H9 (cell line): ENCODE measurements around the gene MED28. TPM values are rescaled to one million over a fixed set of nuclear protein-coding genes. Genes with fewer than 3 reads are reported as not detected.
A peak's percentile ranks its signal among the peaks of the same experiment; 100 is the strongest.

Experiments used
- DNase-seq: peaks from one replicate; pipeline ENCODE4 v3.0.0-alpha.2; 2017
- H2AFZ ChIP-seq: one replicate; pipeline ENCODE4 v1.6.1; 2013; ENCODE audit warnings: mild to moderate bottlenecking, low read length, control low read depth, moderate library complexity
- H2AK5ac ChIP-seq: 2 replicates; pipeline ENCODE4 v1.6.1; 2013; ENCODE audit warnings: low read length, control low read depth, mixed read lengths; ENCODE audit not compliant: insufficient read length
- H2BK120ac ChIP-seq: one replicate; pipeline ENCODE4 v1.6.1; 2013; ENCODE audit warnings: low read depth, mild to moderate bottlenecking, low read length, control low read depth, inconsistent platforms; ENCODE audit not compliant: poor library complexity, severe bottlenecking
- H2BK12ac ChIP-seq: 2 replicates; pipeline ENCODE4 v1.6.1; 2013; ENCODE audit warnings: low read length, control low read depth, mixed read lengths, low read depth; ENCODE audit not compliant: insufficient read length
- H2BK15ac ChIP-seq: 2 replicates; pipeline ENCODE4 v1.6.1; 2013; ENCODE audit warnings: low read depth, low read length, control low read depth
- H2BK20ac ChIP-seq: one replicate; pipeline ENCODE4 v1.6.1; 2013; ENCODE audit warnings: low read depth, mild to moderate bottlenecking, low read length, control low read depth, inconsistent platforms; ENCODE audit not compliant: poor library complexity, severe bottlenecking
- H2BK5ac ChIP-seq: 2 replicates; pipeline ENCODE4 v1.6.1; 2013; ENCODE audit warnings: low read length, control low read depth, mixed read lengths; ENCODE audit not compliant: insufficient read length
- H3K14ac ChIP-seq: 2 replicates; pipeline ENCODE4 v1.6.1; 2013; ENCODE audit warnings: low read length, control low read depth; ENCODE audit not compliant: insufficient read depth
- H3K18ac ChIP-seq: 2 replicates; pipeline ENCODE4 v1.6.1; 2013; ENCODE audit warnings: low read depth, mild to moderate bottlenecking, mixed read lengths, low read length, control low read depth; ENCODE audit not compliant: insufficient read length
- H3K23ac ChIP-seq: 2 replicates; pipeline ENCODE4 v1.6.1; 2013; ENCODE audit warnings: low read length, control low read depth, mixed read lengths, low read depth; ENCODE audit not compliant: insufficient read length
- H3K23me2 ChIP-seq: 2 replicates; pipeline ENCODE4 v1.6.1; 2013; ENCODE audit warnings: low read depth, mild to moderate bottlenecking, mixed read lengths, low read length, control low read depth; ENCODE audit not compliant: insufficient read length, poor library complexity, severe bottlenecking
- H3K27ac ChIP-seq: 2 replicates; pipeline ENCODE4 v1.5.1; 2013; ENCODE audit warnings: low read length, control low read depth, mixed read lengths, low read depth; ENCODE audit not compliant: insufficient read length
- H3K27me3 ChIP-seq: 2 replicates; pipeline ENCODE4 v1.6.1; 2013; ENCODE audit warnings: low read length, control low read depth, inconsistent platforms; ENCODE audit not compliant: insufficient read depth
- H3K4ac ChIP-seq: 2 replicates; pipeline ENCODE4 v1.6.1; 2013; ENCODE audit warnings: low read depth, mild to moderate bottlenecking, control low read depth, inconsistent platforms, low read length, moderate library complexity
- H3K4me1 ChIP-seq: 2 replicates; pipeline ENCODE4 v1.6.1; 2013; ENCODE audit warnings: low read length, control low read depth, inconsistent platforms; ENCODE audit not compliant: insufficient read depth
- H3K4me2 ChIP-seq: 2 replicates; pipeline ENCODE4 v1.6.1; 2013; ENCODE audit warnings: low read length, control low read depth, mixed read lengths; ENCODE audit not compliant: insufficient read length, insufficient read depth
- H3K56ac ChIP-seq: 2 replicates; pipeline ENCODE4 v1.6.1; 2013; ENCODE audit warnings: low read depth, mild to moderate bottlenecking, mixed read lengths, low read length, control low read depth; ENCODE audit not compliant: insufficient read length
- H3K79me1 ChIP-seq: 2 replicates; pipeline ENCODE4 v1.6.1; 2013; ENCODE audit warnings: low read depth, mild to moderate bottlenecking, moderate library complexity, low read length, control low read depth, inconsistent platforms; ENCODE audit not compliant: insufficient read depth, poor library complexity, severe bottlenecking
- H3K79me2 ChIP-seq: 2 replicates; pipeline ENCODE4 v1.6.1; 2013; ENCODE audit warnings: low read length, control low read depth, inconsistent platforms; ENCODE audit not compliant: insufficient read depth
- H3K9ac ChIP-seq: 2 replicates; pipeline ENCODE4 v1.6.1; 2013; ENCODE audit warnings: low read length, control low read depth, mixed read lengths; ENCODE audit not compliant: insufficient read length; ENCODE audit errors: extremely low read depth
- H3K9me3 ChIP-seq: one replicate; pipeline ENCODE4 v1.6.1; 2013; ENCODE audit warnings: low read depth, low read length, inconsistent platforms; ENCODE audit not compliant: control insufficient read depth
- H3T11ph ChIP-seq: one replicate; pipeline ENCODE4 v1.6.1; 2013; ENCODE audit warnings: mild to moderate bottlenecking, low read length, control low read depth, inconsistent platforms
- H4K20me1 ChIP-seq: one replicate; pipeline ENCODE4 v1.6.1; 2013; ENCODE audit not compliant: control insufficient read depth, insufficient read length, insufficient read depth
- H4K5ac ChIP-seq: 2 replicates; pipeline ENCODE4 v1.6.1; 2013; ENCODE audit warnings: low read depth, mild to moderate bottlenecking, mixed read lengths, low read length, control low read depth; ENCODE audit not compliant: insufficient read length
- H4K8ac ChIP-seq: replicated peaks from 2 replicates; pipeline ENCODE4 v1.6.1; 2013; ENCODE audit warnings: low read length, control low read depth, mixed read lengths, low read depth; ENCODE audit not compliant: insufficient read length
- H4K91ac ChIP-seq: 2 replicates; pipeline ENCODE4 v1.6.1; 2013; ENCODE audit warnings: low read depth, mild to moderate bottlenecking, moderate library complexity, mixed read lengths, low read length, control low read depth; ENCODE audit not compliant: insufficient read length
- H3K27ac Mint-ChIP-seq, 3 experiments: 2 replicates in 2 of 3; 3 replicates in 1 of 3; pipeline ENCODE4 v1.8.0; 2020 to 2021; ENCODE audit warnings: mixed read lengths in 3 of 3, mild to moderate bottlenecking in 1 of 3, moderate library complexity in 1 of 3
- H3K27me3 Mint-ChIP-seq: 2 replicates; pipeline ENCODE4 v1.8.0; 2021; ENCODE audit warnings: low read depth, mild to moderate bottlenecking, moderate library complexity, mixed read lengths
- H3K36me3 Mint-ChIP-seq, 3 experiments: 2 replicates in 2 of 3; 3 replicates in 1 of 3; pipeline ENCODE4 v1.8.0; 2020 to 2021; ENCODE audit warnings: low read depth in 3 of 3, mixed read lengths in 3 of 3; ENCODE audit not compliant: insufficient read depth in 1 of 3
- H3K4me1 Mint-ChIP-seq, 2 experiments: 2 replicates each; pipeline ENCODE4 v1.8.0; 2020; ENCODE audit warnings: mixed read lengths in 2 of 2
- H3K4me3 Mint-ChIP-seq, 2 experiments: 2 replicates in 1 of 2; 3 replicates in 1 of 2; pipeline ENCODE4 v1.8.0; 2020 to 2021; ENCODE audit warnings: mild to moderate bottlenecking in 2 of 2, mixed read lengths in 2 of 2, moderate library complexity in 1 of 2
- H3K9me3 Mint-ChIP-seq, 2 experiments: 2 replicates in 1 of 2; 3 replicates in 1 of 2; pipeline ENCODE4 v1.8.0; 2020; ENCODE audit warnings: mild to moderate bottlenecking in 2 of 2, mixed read lengths in 2 of 2, moderate library complexity in 1 of 2
- CTCF ChIP-seq: fragments of 200-600 bp; sonication (generic); conservative IDR thresholded peaks from 3 replicates; pipeline ENCODE4 v1.8.0; 2021; ENCODE audit warnings: antibody characterized with exemption, mild to moderate bottlenecking
- WGBS: extraction: QIAGEN DNeasy Blood & Tissue Kit; methylation state at CpG from one replicate; pipeline ENCODE4 v1.1.7; 2013; ENCODE audit warnings: missing lambda C conversion rate, low lambda C conversion rate, mixed read lengths; ENCODE audit not compliant: insufficient read length; ENCODE audit errors: extremely low coverage; 5-methylcytosine and 5-hydroxymethylcytosine counted together
- total RNA-seq: library from RNA; stranded (reverse); gene quantifications from 2 replicates; pipeline ENCODE4 v1.2.1, GENCODE V29; 2021

The MED28 gene
- total RNA-seq, 1 experiment from 2014 or later, result 90.4 TPM

GRCh38 chr4:17636696-17637622 is 22.5 kb downstream of the MED28 start:
- H3K27ac ChIP-seq, result no peak overlapping the region
- H3K14ac ChIP-seq, result no peak overlapping the region
- H2BK5ac ChIP-seq, result no peak overlapping the region
- no peaks in the 10 kb centered on the region for H3K9me3 Mint-ChIP-seq
- H2BK120ac ChIP-seq, result no peak overlapping the region
- no peak overlapping the region for H3K56ac ChIP-seq
- no peak overlapping the region for H2AFZ ChIP-seq
- H2BK12ac ChIP-seq, result no peak overlapping the region
- H3K4me1 Mint-ChIP-seq, result peaks cover 2 to 3% of the 10 kb centered on the region in 2 experiments; a peak in 2 of 4 replicates
- no peak overlapping the region for H3T11ph ChIP-seq
- no peaks in the 10 kb centered on the region for H3K27me3 ChIP-seq
- no peaks in the 10 kb centered on the region for H3K79me1 ChIP-seq
- peaks cover 17 to 45% (median 32%) of the 10 kb centered on the region in 3 experiments; a peak in 6 of 7 replicates for H3K36me3 Mint-ChIP-seq
- no peak overlapping the region for H2AK5ac ChIP-seq
- H3K9ac ChIP-seq, result no peak overlapping the region
- H3K18ac ChIP-seq, result no peak overlapping the region
- peak; percentile 96 for TF ChIP-seq CTCF
- no peak overlapping the region for H4K5ac ChIP-seq
- H3K9me3 ChIP-seq, result no peaks in the 10 kb centered on the region
- H3K4me1 ChIP-seq, result no peaks in the 10 kb centered on the region
- no peaks in the 10 kb centered on the region for H3K23me2 ChIP-seq
- H3K79me2 ChIP-seq, result no peaks in the 10 kb centered on the region
- H4K91ac ChIP-seq, result no peak overlapping the region
- H4K8ac ChIP-seq, result no peak overlapping the region
- no peaks in the 10 kb centered on the region for H3K27me3 Mint-ChIP-seq
- WGBS, result no CpG with 5 or more reads among the region's 32 CpGs
- peak; percentile 86 for DNase-seq
- no peaks in the 10 kb centered on the region for H4K20me1 ChIP-seq
- H3K4me2 ChIP-seq, result no peak overlapping the region
- no peak overlapping the region for H2BK20ac ChIP-seq
- no peak overlapping the region for H3K4me3 Mint-ChIP-seq
- no peak overlapping the region for H3K4ac ChIP-seq
- no peak overlapping the region for H2BK15ac ChIP-seq
- no peak overlapping the region for H3K23ac ChIP-seq
- peak overlapping the region in 1 of 3 experiments; percentile 91; a peak in 3 of 7 replicates for H3K27ac Mint-ChIP-seq
